Keratinocyte (primary cell): ENCODE measurements around the gene UTP4.

Experiments used
- EZH2 ChIP-seq: IDR thresholded peaks from one replicate; pipeline ENCODE4 v1.6.1; 2012; ENCODE audit warnings: inconsistent platforms, mild to moderate bottlenecking, low read length, moderate library complexity
- TF ChIP-seq, protein P1 (sequence below), 3 experiments: IDR thresholded peaks in 1 of 3; conservative IDR thresholded peaks in 1 of 3; optimal IDR thresholded peaks in 1 of 3; 2 replicates in 2 of 3; 3 replicates in 1 of 3; pipeline versions ENCODE3 to v1.5.1; 2011; ENCODE audit warnings: low read length in 3 of 3, mild to moderate bottlenecking in 3 of 3, moderate library complexity in 2 of 3, control low read depth in 1 of 3, inconsistent platforms in 1 of 3; ENCODE audit not compliant: insufficient read depth in 2 of 3; ENCODE audit errors: extremely low read depth in 1 of 3

DNA sequence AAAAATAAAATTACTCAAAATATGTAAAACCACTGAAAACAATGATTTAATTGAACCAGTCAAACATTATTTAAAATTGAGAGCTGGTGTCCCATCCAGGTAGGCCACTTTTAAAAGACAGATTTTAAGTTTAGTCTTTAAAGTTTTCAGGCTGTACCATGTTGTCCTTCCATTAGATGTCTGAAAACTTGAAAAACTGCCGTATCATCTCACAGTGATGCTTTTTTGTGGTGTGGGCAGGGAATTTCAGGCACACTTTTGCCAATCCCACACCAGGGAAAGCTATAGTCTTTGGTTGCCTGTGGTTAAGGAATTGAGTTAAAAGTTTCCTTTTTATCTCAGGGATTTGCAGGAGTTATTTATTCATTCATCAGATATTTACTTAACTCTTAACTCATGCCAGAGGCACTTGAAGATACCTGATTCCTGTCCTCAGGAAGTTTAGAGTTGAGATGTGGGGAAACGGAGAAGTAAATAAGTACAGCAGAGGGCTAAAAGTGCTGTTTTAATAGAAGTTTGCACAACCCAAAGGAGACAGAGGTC, 57.7 kb downstream of the UTP4 start:
- TF ChIP-seq, protein P1, sequence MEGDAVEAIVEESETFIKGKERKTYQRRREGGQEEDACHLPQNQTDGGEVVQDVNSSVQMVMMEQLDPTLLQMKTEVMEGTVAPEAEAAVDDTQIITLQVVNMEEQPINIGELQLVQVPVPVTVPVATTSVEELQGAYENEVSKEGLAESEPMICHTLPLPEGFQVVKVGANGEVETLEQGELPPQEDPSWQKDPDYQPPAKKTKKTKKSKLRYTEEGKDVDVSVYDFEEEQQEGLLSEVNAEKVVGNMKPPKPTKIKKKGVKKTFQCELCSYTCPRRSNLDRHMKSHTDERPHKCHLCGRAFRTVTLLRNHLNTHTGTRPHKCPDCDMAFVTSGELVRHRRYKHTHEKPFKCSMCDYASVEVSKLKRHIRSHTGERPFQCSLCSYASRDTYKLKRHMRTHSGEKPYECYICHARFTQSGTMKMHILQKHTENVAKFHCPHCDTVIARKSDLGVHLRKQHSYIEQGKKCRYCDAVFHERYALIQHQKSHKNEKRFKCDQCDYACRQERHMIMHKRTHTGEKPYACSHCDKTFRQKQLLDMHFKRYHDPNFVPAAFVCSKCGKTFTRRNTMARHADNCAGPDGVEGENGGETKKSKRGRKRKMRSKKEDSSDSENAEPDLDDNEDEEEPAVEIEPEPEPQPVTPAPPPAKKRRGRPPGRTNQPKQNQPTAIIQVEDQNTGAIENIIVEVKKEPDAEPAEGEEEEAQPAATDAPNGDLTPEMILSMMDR (optimal IDR thresholded peaks at IDR 0.05 in 1 of 3, IDR thresholded peaks at IDR 0.05 in 1 of 3, conservative IDR thresholded peaks at IDR 0.05 in 1 of 3; ENCODE audit: extremely low read depth in 1 of 3, insufficient read depth in 2 of 3, low read length in 3 of 3) = no peak
- no peak for TF ChIP-seq EZH2
